ENCODE data around the gene ITSN1. TPM values are rescaled to one million over a fixed set of nuclear protein-coding genes. Genes with fewer than 3 reads are reported as not detected.

Gene ITSN1
- total and polyA plus RNA-seq, 4 donors = 20.3 to 112 (median 40.2) TPM

- no peaks in the 10 kb centered on the region for H3K36me3 ChIP-seq (ENCODE audit: control insufficient read depth in 4 of 4, insufficient read depth in 3 of 4, low read depth in 1 of 4, low read length in 3 of 4)
- peak overlapping the region; percentile 80 to 92 for H3K27ac ChIP-seq (ENCODE audit: low read depth in 1 of 2, low read length in 2 of 2)
- 26% methylated on average over 11 of the region's 11 CpGs for WGBS
- no peak for DNase-seq (ENCODE audit: low spot score)
- peak overlapping the region; percentile 65 to 98 (median 97) for H3K4me3 ChIP-seq (ENCODE audit: low read depth in 1 of 3, low read length in 3 of 3)
- TF ChIP-seq RXRA (IDR thresholded peaks at IDR 0.05) = peak; percentile 67 to 72
- TF ChIP-seq NR2F2 (IDR thresholded peaks at IDR 0.05) = peak; percentile 72
- TF ChIP-seq FOXA2 (IDR thresholded peaks at IDR 0.05) = peak; percentile 8
- peak in 1 of 2 donors; percentile 67 for TF ChIP-seq GABPA (IDR thresholded peaks at IDR 0.05 in 1 of 2, conservative IDR thresholded peaks at IDR 0.05 in 1 of 2)
- no peak for TF ChIP-seq CTCF (IDR thresholded peaks at IDR 0.05; ENCODE audit: low read depth, low read length, missing input control)
- TF ChIP-seq TAF1 (conservative IDR thresholded peaks at IDR 0.05) = peak; percentile 47
- TF ChIP-seq FOXA1 (IDR thresholded peaks at IDR 0.05) = peak; percentile 31
- TF ChIP-seq MAX (IDR thresholded peaks at IDR 0.05) = peak; percentile 42
- peak; percentile 83 for TF ChIP-seq SP1 (IDR thresholded peaks at IDR 0.05)
- peak; percentile 51 to 70 for TF ChIP-seq RAD21 (IDR thresholded peaks at IDR 0.05)
- peak; percentile 88 for TF ChIP-seq HNF4G (IDR thresholded peaks at IDR 0.05)
- TF ChIP-seq YY1 (IDR thresholded peaks at IDR 0.05) = peak; percentile 76
- peak; percentile 74 to 78 for TF ChIP-seq JUND (IDR thresholded peaks at IDR 0.05)
- TF ChIP-seq ZBTB33 (IDR thresholded peaks at IDR 0.05) = peak; percentile 75
- peak; percentile 71 for TF ChIP-seq REST (IDR thresholded peaks at IDR 0.05)
- peak in 1 of 2 donors; percentile 12 for TF ChIP-seq EGR1 (IDR thresholded peaks at IDR 0.05; ENCODE audit: low read depth in 2 of 2)
- TF ChIP-seq ATF3 (IDR thresholded peaks at IDR 0.05) = peak; percentile 52
- TF ChIP-seq HNF4A (conservative IDR thresholded peaks at IDR 0.05) = peak; percentile 93 to 97
- peak overlapping the region; percentile 74 to 91 for H3K9ac ChIP-seq (ENCODE audit: low read depth in 1 of 2, low read length in 2 of 2)
- no peaks in the 10 kb centered on the region for H3K27me3 ChIP-seq (ENCODE audit: control insufficient read depth in 4 of 4, insufficient read depth in 4 of 4, low read length in 3 of 4)
- H3K9me3 ChIP-seq (ENCODE audit: control insufficient read depth in 4 of 4, low read length in 3 of 4) = no peaks in the 10 kb centered on the region
- H3K4me1 ChIP-seq (ENCODE audit: control insufficient read depth in 4 of 4, insufficient read depth in 4 of 4, low read length in 3 of 4) = peaks cover 12 to 32% (median 26%) of the 10 kb centered on the region in 4 donors
Measured at GRCh38 chr21:33644383-33645074, 2.2 kb downstream of the ITSN1 start.

All from liver (tissue), 9 donors.